Measurements from ENCODE around the gene RANBP9.

The RANBP9 gene

DNA sequence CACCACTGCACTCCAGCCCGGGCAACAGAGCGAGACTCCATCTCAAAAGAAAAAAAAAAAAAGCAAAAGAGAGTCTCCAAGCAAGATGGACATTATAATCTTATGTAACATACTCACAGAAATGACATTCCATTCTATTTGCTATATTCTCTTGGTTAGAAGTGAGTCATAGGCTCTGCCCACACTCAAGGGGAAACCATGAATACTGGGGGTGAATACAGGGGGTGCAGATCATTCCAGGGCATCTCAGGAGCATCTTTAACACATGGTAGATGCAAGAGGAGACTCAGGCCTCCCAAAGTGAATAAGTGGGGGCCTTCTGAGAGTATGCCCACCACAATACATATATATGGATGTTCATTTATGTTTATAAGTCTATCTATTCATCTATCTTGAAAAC, 18.3 kb upstream of the RANBP9 start:
- DNase-seq (ENCODE audit: extremely low read depth, insufficient read length), result no peak
- Histone ChIP-seq H3K4me3 (replicated peaks; ENCODE audit: low read depth, low read length) (no peak overlapping the region), H3K27me3 (replicated peaks; ENCODE audit: control insufficient read depth, insufficient read depth, low read length) (no peaks in the 10 kb centered on the region; the same call in 1 of the 2 replicates), H3K36me3 (ENCODE audit: control insufficient read depth, insufficient read depth, low read length) (no peaks in the 10 kb centered on the region)
- no peak for TF ChIP-seq CTCF (IDR thresholded peaks at IDR 0.05; ENCODE audit: insufficient read depth, low read length, poor library complexity, severe bottlenecking)

DNA sequence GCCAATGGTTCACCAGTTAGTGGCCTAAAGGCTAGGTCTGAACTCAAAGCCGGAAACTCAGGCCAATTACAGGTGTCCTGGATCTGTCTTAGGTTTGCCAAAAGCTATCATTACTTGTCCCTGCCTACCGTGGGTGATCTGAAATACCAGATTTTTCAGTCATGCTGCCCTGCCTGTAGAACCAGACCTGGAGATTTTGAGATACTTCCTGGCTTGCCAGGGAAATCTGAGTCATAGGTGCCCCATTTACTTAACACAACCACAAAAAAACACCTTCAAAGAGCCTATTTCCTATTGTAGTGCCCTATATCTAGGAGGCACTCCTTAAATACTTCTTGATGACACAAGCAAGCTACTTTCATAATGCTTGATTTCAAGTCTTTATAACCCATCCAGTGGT, 13.9 kb upstream of the RANBP9 start:
- DNase-seq (ENCODE audit: extremely low read depth, insufficient read length), result no peak
- Histone ChIP-seq H3K36me3 (ENCODE audit: control insufficient read depth, insufficient read depth, low read length) (no peaks in the 10 kb centered on the region), H3K27me3 (replicated peaks; ENCODE audit: control insufficient read depth, insufficient read depth, low read length) (no peaks in the 10 kb centered on the region), H3K4me3 (replicated peaks; ENCODE audit: low read depth, low read length) (no peak overlapping the region)
- no peak for TF ChIP-seq CTCF (IDR thresholded peaks at IDR 0.05; ENCODE audit: insufficient read depth, low read length, poor library complexity, severe bottlenecking)

DNA sequence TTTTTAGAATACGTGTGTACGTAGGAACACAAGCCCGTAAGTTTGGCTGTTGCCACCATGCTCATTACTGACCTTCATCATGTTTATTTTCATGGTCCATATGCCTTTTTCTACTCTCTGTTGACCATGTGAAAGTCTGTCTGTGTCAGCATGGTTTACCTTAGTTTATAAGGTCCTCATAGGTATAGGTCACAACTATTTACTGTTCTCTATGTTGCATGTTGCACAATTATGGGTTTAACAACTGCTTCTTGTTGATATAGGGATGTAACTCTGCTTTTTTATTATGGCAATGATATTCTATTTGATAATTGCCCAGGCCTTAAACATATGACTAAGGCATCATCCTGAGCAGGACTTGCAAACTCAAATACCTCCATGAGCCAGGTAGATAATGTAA, 13.4 kb upstream of the RANBP9 start:
- no peak for DNase-seq (ENCODE audit: extremely low read depth, insufficient read length)
- H3K27me3 ChIP-seq (replicated peaks; ENCODE audit: control insufficient read depth, insufficient read depth, low read length), result no peaks in the 10 kb centered on the region
- no peak for TF ChIP-seq CTCF (IDR thresholded peaks at IDR 0.05; ENCODE audit: insufficient read depth, low read length, poor library complexity, severe bottlenecking)
- H3K36me3 ChIP-seq (ENCODE audit: control insufficient read depth, insufficient read depth, low read length), result no peaks in the 10 kb centered on the region
- no peak overlapping the region for H3K4me3 ChIP-seq (replicated peaks; ENCODE audit: low read depth, low read length)

GRCh38 chr6:13724182-13724581, 12.5 kb upstream of the RANBP9 start:
- no peak for DNase-seq (ENCODE audit: extremely low read depth, insufficient read length)
- Histone ChIP-seq H3K36me3 (ENCODE audit: control insufficient read depth, insufficient read depth, low read length) (no peaks in the 10 kb centered on the region), H3K4me3 (replicated peaks; ENCODE audit: low read depth, low read length) (no peak overlapping the region), H3K27me3 (replicated peaks; ENCODE audit: control insufficient read depth, insufficient read depth, low read length) (no peaks in the 10 kb centered on the region)
- no peak for TF ChIP-seq CTCF (IDR thresholded peaks at IDR 0.05; ENCODE audit: insufficient read depth, low read length, poor library complexity, severe bottlenecking)

GRCh38 chr6:13722880-13723279, 11.2 kb upstream of the RANBP9 start:
- no peak for DNase-seq (ENCODE audit: extremely low read depth, insufficient read length)
- H3K27me3 ChIP-seq (replicated peaks; ENCODE audit: control insufficient read depth, insufficient read depth, low read length), result no peaks in the 10 kb centered on the region
- H3K36me3 ChIP-seq (ENCODE audit: control insufficient read depth, insufficient read depth, low read length), result no peaks in the 10 kb centered on the region
- no peak for TF ChIP-seq CTCF (IDR thresholded peaks at IDR 0.05; ENCODE audit: insufficient read depth, low read length, poor library complexity, severe bottlenecking)
- no peak overlapping the region for H3K4me3 ChIP-seq (replicated peaks; ENCODE audit: low read depth, low read length)

DNA sequence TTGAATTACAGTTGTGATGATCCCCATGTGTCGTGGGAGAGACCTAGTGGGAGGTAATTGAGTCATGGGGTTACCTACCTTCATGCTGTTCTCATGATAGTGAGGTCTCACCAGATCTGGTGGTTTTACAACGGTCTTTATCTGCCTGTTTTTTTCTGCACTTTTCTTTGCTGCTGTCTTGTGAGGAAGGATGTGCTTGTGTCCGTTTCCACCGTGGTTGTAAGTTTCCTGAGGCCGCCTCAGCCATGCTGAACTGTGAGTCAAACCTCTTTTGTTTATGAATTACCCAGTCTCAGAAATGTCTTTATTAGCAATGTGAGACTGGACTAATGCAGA, 6.5 kb upstream of the RANBP9 start:
- H3K27me3 ChIP-seq (replicated peaks; ENCODE audit: control insufficient read depth, insufficient read depth, low read length), result no peaks in the 10 kb centered on the region
- no peak for TF ChIP-seq CTCF (IDR thresholded peaks at IDR 0.05; ENCODE audit: insufficient read depth, low read length, poor library complexity, severe bottlenecking)
- H3K4me3 ChIP-seq (replicated peaks; ENCODE audit: low read depth, low read length), result no peak overlapping the region
- no peaks in the 10 kb centered on the region for H3K36me3 ChIP-seq (ENCODE audit: control insufficient read depth, insufficient read depth, low read length)
- no peak for DNase-seq (ENCODE audit: extremely low read depth, insufficient read length)
